ENCODE measurements around the gene SMYD3. TPM values are rescaled to one million over a fixed set of nuclear protein-coding genes. Genes with fewer than 3 reads are reported as not detected.

Gene SMYD3
- total RNA-seq, 1 experiment from 2014 or later, result 25.5 TPM

- Mint-ChIP-seq H3K27me3 (ENCODE audit: low read depth) (no peaks in the 10 kb centered on the region), H3K4me1 (peaks cover 23 to 25% of the 10 kb centered on the region in 2 experiments), H3K4me3 (no peak overlapping the region), H3K9me3 (no peaks in the 10 kb centered on the region; a peak in 1 of 5 replicates), H3K27ac (no peak overlapping the region), H3K36me3 (ENCODE audit: insufficient read depth in 1 of 3, low read depth in 3 of 3) (no peaks in the 10 kb centered on the region)
- Histone ChIP-seq H2BK12ac (ENCODE audit: insufficient read length, low read depth, low read length) (no peak overlapping the region), H2AFZ (ENCODE audit: low read length) (no peak overlapping the region), H3K79me2 (ENCODE audit: insufficient read depth, low read length) (no peaks in the 10 kb centered on the region), H3K56ac (ENCODE audit: insufficient read length, low read depth, low read length) (no peak overlapping the region), H4K5ac (ENCODE audit: insufficient read length, low read depth, low read length) (no peak overlapping the region), H2BK20ac (ENCODE audit: low read depth, low read length, poor library complexity, severe bottlenecking) (no peak overlapping the region), H3K4me1 (ENCODE audit: insufficient read depth, low read length) (peaks cover 5% of the 10 kb centered on the region; the same call in 1 of the 2 replicates), H2BK5ac (ENCODE audit: insufficient read length, low read length) (no peak overlapping the region), H3K4me2 (ENCODE audit: insufficient read depth, insufficient read length, low read length) (no peak overlapping the region), H4K20me1 (ENCODE audit: control insufficient read depth, insufficient read depth, insufficient read length) (no peaks in the 10 kb centered on the region), H3K9me3 (ENCODE audit: control insufficient read depth, low read depth, low read length) (no peaks in the 10 kb centered on the region), H3K14ac (ENCODE audit: insufficient read depth, low read length) (no peak overlapping the region), H3K79me1 (ENCODE audit: insufficient read depth, low read depth, low read length, poor library complexity, severe bottlenecking) (no peaks in the 10 kb centered on the region), H3K27me3 (ENCODE audit: insufficient read depth, low read length) (no peaks in the 10 kb centered on the region), H4K8ac (replicated peaks; ENCODE audit: insufficient read length, low read depth, low read length) (no peak overlapping the region), H2BK15ac (ENCODE audit: low read depth, low read length) (no peak overlapping the region), H3K18ac (ENCODE audit: insufficient read length, low read depth, low read length) (no peak overlapping the region), H3K27ac (ENCODE audit: insufficient read length, low read depth, low read length) (no peak overlapping the region), H3T11ph (ENCODE audit: low read length) (no peak overlapping the region), H3K4ac (ENCODE audit: low read depth, low read length) (no peak overlapping the region), H3K9ac (ENCODE audit: extremely low read depth, insufficient read length, low read length) (no peak overlapping the region), H2BK120ac (ENCODE audit: low read depth, low read length, poor library complexity, severe bottlenecking) (no peak overlapping the region), H3K23ac (ENCODE audit: insufficient read length, low read depth, low read length) (no peak overlapping the region), H3K23me2 (ENCODE audit: insufficient read length, low read depth, low read length, poor library complexity, severe bottlenecking) (no peaks in the 10 kb centered on the region), H4K91ac (ENCODE audit: insufficient read length, low read depth, low read length) (no peak overlapping the region), H2AK5ac (ENCODE audit: insufficient read length, low read length) (no peak overlapping the region)
- no peak for TF ChIP-seq CTCF (conservative IDR thresholded peaks at IDR 0.05)
- DNase-seq, result no peak
- WGBS (ENCODE audit: extremely low coverage, insufficient read length, low lambda C conversion rate), result no CpG with 5 or more reads among the region's 4 CpGs
These were observed 186.8 kb downstream of the SMYD3 start for GRCh38 chr1:246320286-246320685.

Measured in H9 (cell line).